8988T (cell line): ENCODE results near the gene VPS50.

Experiments used
- DNase-seq: peaks from one replicate; pipeline ENCODE4 v3.0.0; 2011

VPS50 gene

GRCh38 chr7:93231799-93232672 is at the start of gene VPS50:
VPS50 (plus strand) TSS chr7:93232366; CDS start chr7:93232468, 102 bp downstream.
- peak; percentile 46 for DNase-seq

GRCh38 chr7:93185303-93186027 is 46.7 kb upstream of the VPS50 start:
- no peak for DNase-seq

GRCh38 chr7:93188870-93189634 is 43.1 kb upstream of the VPS50 start:
- DNase-seq = no peak

- no peak for DNase-seq
These were observed 37.8 kb upstream of the VPS50 start for GRCh38 chr7:93194386-93194785.

- DNase-seq = no peak
These were observed 35.8 kb upstream of the VPS50 start for GRCh38 chr7:93196336-93196735.

- no peak for DNase-seq
These were observed 33.7 kb upstream of the VPS50 start for GRCh38 chr7:93198472-93198871.

GRCh38 chr7:93202594-93203250 is 29.4 kb upstream of the VPS50 start:
- no peak for DNase-seq

GRCh38 chr7:93203496-93203895 is 28.7 kb upstream of the VPS50 start:
- no peak for DNase-seq

GRCh38 chr7:93205046-93205445 is 27.1 kb upstream of the VPS50 start:
- DNase-seq = no peak

GRCh38 chr7:93211228-93211818 is 20.8 kb upstream of the VPS50 start:
- no peak for DNase-seq

- no peak for DNase-seq
These were observed 19.3 kb upstream of the VPS50 start for GRCh38 chr7:93212881-93213280.

GRCh38 chr7:93218997-93219827 is 13.0 kb upstream of the VPS50 start:
- DNase-seq = no peak

- DNase-seq = no peak
These were observed 12.3 kb upstream of the VPS50 start for GRCh38 chr7:93219868-93220267.

GRCh38 chr7:93226310-93226709 is 5.9 kb upstream of the VPS50 start, which contains the start of gene HEPACAM2:
HEPACAM2 (minus strand) TSS chr7:93226469.
- DNase-seq = no peak

GRCh38 chr7:93228302-93228701 is 3.9 kb upstream of the VPS50 start:
- DNase-seq = no peak

GRCh38 chr7:93231259-93231658 is 907 bp upstream of the VPS50 start:
- DNase-seq = no peak

- no peak for DNase-seq
These were observed 480 bp downstream of the VPS50 start for GRCh38 chr7:93232673-93233018.

GRCh38 chr7:93235541-93235940 is 3.4 kb downstream of the VPS50 start:
- DNase-seq = no peak

GRCh38 chr7:93238131-93238530 is 6.0 kb downstream of the VPS50 start:
- no peak for DNase-seq

GRCh38 chr7:93238748-93239147 is 6.6 kb downstream of the VPS50 start:
- DNase-seq = no peak

GRCh38 chr7:93239824-93240223 is 7.7 kb downstream of the VPS50 start:
- no peak for DNase-seq

- no peak for DNase-seq
These were observed 9.9 kb downstream of the VPS50 start for GRCh38 chr7:93242106-93242505.
